Measurements from ENCODE around the gene SFI1.
"Not testable (repeated sequence)": the region's sequence is repeated elsewhere in the genome, so short reads cannot be mapped to it uniquely, and the experiment has no call there.

The SFI1 gene

GRCh38 chr22:31575190-31575589 is 78.9 kb downstream of the SFI1 start:
- Mint-ChIP-seq H3K9me3 (no peaks in the 10 kb centered on the region), H3K27ac (no peak overlapping the region), H3K4me3 (no peak overlapping the region), H3K27me3 (no peaks in the 10 kb centered on the region), H3K36me3 (peaks cover 51% of the 10 kb centered on the region), H3K4me1 (no peaks in the 10 kb centered on the region)
- no peak for DNase-seq
- CTCF ChIA-PET, result interaction anchor here (0.6 to 1.0 kb wide), 2 partner anchors 18 to 35 kb away, joined by 3 to 4 read pairs; no protein-coding TSS in a partner anchor

- Mint-ChIP-seq H3K4me1 (peaks cover 10% of the 10 kb centered on the region), H3K4me3 (no peak overlapping the region), H3K27ac (peak overlapping the region; percentile 64), H3K27me3 (no peaks in the 10 kb centered on the region), H3K36me3 (peaks cover 53% of the 10 kb centered on the region), H3K9me3 (no peaks in the 10 kb centered on the region)
- DNase-seq, result no peak
- CTCF ChIA-PET, result no interaction called here
Measured at GRCh38 chr22:31577711-31578110, 81.4 kb downstream of the SFI1 start.

- no peak overlapping the region for H3K4me3 Mint-ChIP-seq
- peaks cover 49% of the 10 kb centered on the region for H3K36me3 Mint-ChIP-seq
- peaks cover 14% of the 10 kb centered on the region for H3K4me1 Mint-ChIP-seq
- no peak overlapping the region for H3K27ac Mint-ChIP-seq
- CTCF ChIA-PET, result interaction anchor here (1.2 kb wide), 1 partner anchor 8 kb away, joined by 4 read pairs; no protein-coding TSS in a partner anchor
- H3K9me3 Mint-ChIP-seq, result no peaks in the 10 kb centered on the region
- no peaks in the 10 kb centered on the region for H3K27me3 Mint-ChIP-seq
- DNase-seq, result no peak
Measured at GRCh38 chr22:31578171-31578570, 81.8 kb downstream of the SFI1 start.

GRCh38 chr22:31579835-31580242 is 83.5 kb downstream of the SFI1 start:
- H3K27ac Mint-ChIP-seq, result peak overlapping the region; percentile 80
- no peak for DNase-seq
- no peak overlapping the region for H3K4me3 Mint-ChIP-seq
- H3K4me1 Mint-ChIP-seq, result peaks cover 31% of the 10 kb centered on the region
- CTCF ChIA-PET, result no interaction called here
- no peaks in the 10 kb centered on the region for H3K9me3 Mint-ChIP-seq
- peaks cover 54% of the 10 kb centered on the region for H3K36me3 Mint-ChIP-seq
- no peaks in the 10 kb centered on the region for H3K27me3 Mint-ChIP-seq

- Mint-ChIP-seq H3K4me3 (no peak overlapping the region), H3K9me3 (no peaks in the 10 kb centered on the region), H3K27ac (peak overlapping the region; percentile 17), H3K4me1 (peaks cover 49% of the 10 kb centered on the region), H3K27me3 (no peaks in the 10 kb centered on the region), H3K36me3 (peaks cover 63% of the 10 kb centered on the region)
- CTCF ChIA-PET, result interaction anchor here (1.4 to 1.7 kb wide), 2 partner anchors 27 to 46 kb away, joined by 4 to 5 read pairs; no protein-coding TSS in a partner anchor
- no peak for DNase-seq
Measured at GRCh38 chr22:31583861-31584485, 87.6 kb downstream of the SFI1 start.

GRCh38 chr22:31584804-31585160 is 88.4 kb downstream of the SFI1 start:
- no peak for DNase-seq
- H3K27me3 Mint-ChIP-seq, result no peaks in the 10 kb centered on the region
- H3K27ac Mint-ChIP-seq, result peak overlapping the region; percentile 83
- CTCF ChIA-PET, result interaction anchor here (1.4 to 1.8 kb wide), 3 partner anchors 23 to 46 kb away, joined by 4 to 6 read pairs (median 5); no protein-coding TSS in a partner anchor
- H3K4me1 Mint-ChIP-seq, result peaks cover 49% of the 10 kb centered on the region
- H3K36me3 Mint-ChIP-seq, result peaks cover 67% of the 10 kb centered on the region
- H3K4me3 Mint-ChIP-seq, result no peak overlapping the region
- no peaks in the 10 kb centered on the region for H3K9me3 Mint-ChIP-seq

GRCh38 chr22:31585161-31585859 is 89.0 kb downstream of the SFI1 start:
- Mint-ChIP-seq H3K9me3 (no peaks in the 10 kb centered on the region), H3K36me3 (peaks cover 63% of the 10 kb centered on the region), H3K4me1 (peaks cover 49% of the 10 kb centered on the region), H3K27me3 (no peaks in the 10 kb centered on the region), H3K4me3 (no peak overlapping the region), H3K27ac (peak overlapping the region; percentile 83)
- CTCF ChIA-PET, result interaction anchor here (0.7 to 1.8 kb wide), 3 partner anchors 24 to 29 kb away, joined by 3 to 6 read pairs (median 5); no protein-coding TSS in a partner anchor
- peak; percentile 32 for DNase-seq

GRCh38 chr22:31586137-31586920 is 90.0 kb downstream of the SFI1 start:
- peak overlapping the region; percentile 83 for H3K27ac Mint-ChIP-seq
- H3K9me3 Mint-ChIP-seq, result no peaks in the 10 kb centered on the region
- no peak for DNase-seq
- CTCF ChIA-PET, result interaction anchor here (0.7 to 1.8 kb wide), 2 partner anchors 25 to 29 kb away, joined by 3 to 6 read pairs; no protein-coding TSS in a partner anchor
- H3K27me3 Mint-ChIP-seq, result no peaks in the 10 kb centered on the region
- peaks cover 49% of the 10 kb centered on the region for H3K4me1 Mint-ChIP-seq
- H3K4me3 Mint-ChIP-seq, result no peak overlapping the region
- H3K36me3 Mint-ChIP-seq, result peaks cover 65% of the 10 kb centered on the region

GRCh38 chr22:31588970-31589675 is 92.8 kb downstream of the SFI1 start:
- Mint-ChIP-seq H3K36me3 (peaks cover 53% of the 10 kb centered on the region), H3K27ac (peak overlapping the region; percentile 60), H3K27me3 (no peaks in the 10 kb centered on the region), H3K9me3 (no peaks in the 10 kb centered on the region), H3K4me1 (peaks cover 25% of the 10 kb centered on the region), H3K4me3 (no peak overlapping the region)
- DNase-seq, result no peak
- CTCF ChIA-PET, result no interaction called here

GRCh38 chr22:31590161-31590560 is 93.8 kb downstream of the SFI1 start:
- H3K4me3 Mint-ChIP-seq, H3K27me3 Mint-ChIP-seq, H3K27ac Mint-ChIP-seq, H3K9me3 Mint-ChIP-seq, DNase-seq, CTCF ChIA-PET: not testable (repeated sequence)
- Mint-ChIP-seq H3K4me1 (peaks cover 15% of the 10 kb centered on the region), H3K36me3 (peaks cover 46% of the 10 kb centered on the region)

- no peak for DNase-seq
- Mint-ChIP-seq H3K27ac (no peak overlapping the region), H3K36me3 (peaks cover 10% of the 10 kb centered on the region), H3K4me1 (no peaks in the 10 kb centered on the region), H3K9me3 (no peaks in the 10 kb centered on the region), H3K4me3 (no peak overlapping the region), H3K27me3 (no peaks in the 10 kb centered on the region)
- CTCF ChIA-PET, result no interaction called here
Measured at GRCh38 chr22:31595271-31595670, 98.9 kb downstream of the SFI1 start.

GRCh38 chr22:31602259-31602952 is 106.1 kb downstream of the SFI1 start:
- Mint-ChIP-seq H3K27ac (no peak overlapping the region), H3K9me3 (no peaks in the 10 kb centered on the region), H3K36me3 (peaks cover 37% of the 10 kb centered on the region), H3K4me3 (no peak overlapping the region), H3K4me1 (no peaks in the 10 kb centered on the region), H3K27me3 (no peaks in the 10 kb centered on the region)
- no peak for DNase-seq
- CTCF ChIA-PET, result no interaction called here

- CTCF ChIA-PET, result interaction anchor here (1.6 kb wide), 1 partner anchor 42 kb away, joined by 4 read pairs; no protein-coding TSS in a partner anchor
- Mint-ChIP-seq H3K36me3 (peaks cover 40% of the 10 kb centered on the region), H3K27me3 (no peaks in the 10 kb centered on the region), H3K9me3 (no peaks in the 10 kb centered on the region), H3K4me1 (no peaks in the 10 kb centered on the region), H3K4me3 (no peak overlapping the region), H3K27ac (no peak overlapping the region)
- DNase-seq, result no peak
Measured at GRCh38 chr22:31603081-31603525, 106.8 kb downstream of the SFI1 start.

Measured in activated naive CD4-positive, alpha-beta T cell treated with anti-CD3 and anti-CD28 coated beads, Interleukin-2, amount 10 ng/mL, durations not matched to agents 7 days and 5 days (primary cell).